G401 (cell line): Measurements from ENCODE around the gene ZNF48. TPM values are rescaled to one million over a fixed set of nuclear protein-coding genes. Genes with fewer than 3 reads are reported as not detected.

Experiments used
- DNase-seq: peaks from one replicate; pipeline ENCODE4 v3.0.0-alpha.2; 2015; ENCODE audit warnings: low spot score
- in situ Hi-C: cut with HindIII; loops from 2 replicates; pipeline ENCODE4 v1.10.0; 2016; ENCODE audit warnings: low sequenced_read_pairs, mixed read lengths
- total RNA-seq: library from RNA; depleted of rRNA; stranded (reverse); fragments of >200 nt; shearing (Covaris generic); gene quantifications from 2 replicates; pipeline ENCODE4 v1.2.3, GENCODE V29; 2014

ZNF48 gene
- total RNA-seq, 1 experiment from 2014 or later, result 30.4 TPM

GRCh38 chr16:30421010-30421409, 25.8 kb downstream of the ZNF48 start:
- in situ Hi-C loops, result loop anchor here (25.0 kb wide), 1 partner anchor 216 kb away; no protein-coding TSS in a partner anchor
- no peak for DNase-seq

- no peak for DNase-seq
- in situ Hi-C loops, result no loop called here
These were observed 32.8 kb downstream of the ZNF48 start for GRCh38 chr16:30428055-30428454.

GRCh38 chr16:30429418-30429677, 34.1 kb downstream of the ZNF48 start:
- in situ Hi-C loops, result no loop called here

GRCh38 chr16:30429678-30430427, 34.6 kb downstream of the ZNF48 start, which contains the start of gene DCTPP1:
TSS of gene DCTPP1 (minus strand) at chr16:30430030. CDS start at chr16:30429980, 50 bp downstream.
- in situ Hi-C loops, result no loop called here
- peak; percentile 100 for DNase-seq

More at GRCh38 chr16:30429418-30429677, 34.1 kb downstream of the ZNF48 start:
- DNase-seq, result no peak

GRCh38 chr16:30430428-30430970, 35.3 kb downstream of the ZNF48 start:
- in situ Hi-C loops, result no loop called here
- DNase-seq, result no peak

GRCh38 chr16:30434852-30435251, 39.6 kb downstream of the ZNF48 start:
- no peak for DNase-seq
- in situ Hi-C loops, result no loop called here

GRCh38 chr16:30437511-30438046, 42.4 kb downstream of the ZNF48 start:
- DNase-seq, result no peak
- in situ Hi-C loops, result no loop called here

- DNase-seq, result no peak
- in situ Hi-C loops, result no loop called here
These were observed 43.6 kb downstream of the ZNF48 start for GRCh38 chr16:30438835-30439234.

- in situ Hi-C loops, result no loop called here
- DNase-seq, result no peak
These were observed 44.6 kb downstream of the ZNF48 start for GRCh38 chr16:30439720-30440348.

- in situ Hi-C loops, result no loop called here
- no peak for DNase-seq
These were observed 48.4 kb downstream of the ZNF48 start for GRCh38 chr16:30443631-30444030.

- DNase-seq, result no peak
- in situ Hi-C loops, result no loop called here
These were observed 49.3 kb downstream of the ZNF48 start for GRCh38 chr16:30444231-30445148.

- in situ Hi-C loops, result no loop called here
- no peak for DNase-seq
These were observed 49.9 kb downstream of the ZNF48 start for GRCh38 chr16:30445149-30445407.

- peak; percentile 98 for DNase-seq
- in situ Hi-C loops, result no loop called here
These were observed 50.4 kb downstream of the ZNF48 start, which contains the start of gene SEPHS2 for GRCh38 chr16:30445408-30446202. TSS of gene SEPHS2 (minus strand) at chr16:30445874. CDS start at chr16:30445727, 147 bp downstream.

- in situ Hi-C loops, result no loop called here
- no peak for DNase-seq
These were observed 51.0 kb downstream of the ZNF48 start for GRCh38 chr16:30446203-30446595.

- DNase-seq, result no peak
- in situ Hi-C loops, result no loop called here
These were observed 52.4 kb downstream of the ZNF48 start for GRCh38 chr16:30447512-30448226.

GRCh38 chr16:30449116-30449435, 53.9 kb downstream of the ZNF48 start:
- in situ Hi-C loops, result no loop called here

More at GRCh38 chr16:30449116-30449435, 53.9 kb downstream of the ZNF48 start:
- DNase-seq, result no peak
